Measurements from ENCODE around the gene HMGXB4. TPM values are rescaled to one million over a fixed set of nuclear protein-coding genes. Genes with fewer than 3 reads are reported as not detected.
"Not testable (repeated sequence)": the region's sequence is repeated elsewhere in the genome, so short reads cannot be mapped to it uniquely, and the experiment has no call there.

The HMGXB4 gene
- total and polyA plus RNA-seq, 2 donors (not counting 1 experiment from before 2014, with no cell fraction given) = 5.9 to 25.2 TPM

DNA sequence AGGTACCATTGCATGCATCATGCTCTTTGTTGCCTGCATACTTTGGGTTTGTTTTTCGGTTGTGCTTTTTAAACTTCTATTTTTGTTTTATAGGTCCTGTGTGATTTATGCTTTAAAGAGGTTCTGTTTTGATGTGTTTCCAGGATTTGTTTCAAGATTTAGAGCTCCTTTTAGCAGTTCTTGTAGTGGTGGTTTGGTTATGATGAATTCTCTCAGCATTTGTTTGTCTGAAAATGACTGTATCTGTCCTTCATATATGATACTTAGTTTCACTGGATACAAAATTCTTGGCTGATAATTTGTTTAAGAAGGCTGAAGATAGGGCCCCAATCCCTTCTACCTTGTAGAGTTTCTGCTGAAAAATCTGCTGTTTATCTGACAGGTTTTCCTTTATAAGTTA lies 18.5 kb upstream of the HMGXB4 start:
- DNase-seq; H3K4me3 ChIP-seq (ENCODE audit: control extremely low read depth in 1 of 5, extremely low read depth in 1 of 5, insufficient read depth in 1 of 5, low read depth in 2 of 5, low read length in 4 of 5); ATAC-seq (ENCODE audit: low read depth); H3K4me2 ChIP-seq (replicated peaks; ENCODE audit: low read depth, low read length, poor library complexity, severe bottlenecking); H3K9me3 Mint-ChIP-seq (ENCODE audit: insufficient read depth); H3K9me3 ChIP-seq (ENCODE audit: control extremely low read depth in 1 of 3, control insufficient read depth in 2 of 3, insufficient read depth in 1 of 3, low read length in 2 of 3); H3K4me3 Mint-ChIP-seq; H3K4me1 Mint-ChIP-seq; H4K20me1 ChIP-seq (ENCODE audit: control insufficient read depth, insufficient read depth, low read length, poor library complexity, severe bottlenecking); H3K36me3 ChIP-seq (replicated peaks in 1 of 2; ENCODE audit: control extremely low read depth in 1 of 2, control insufficient read depth in 1 of 2, extremely low read depth in 1 of 2, insufficient read depth in 2 of 2, low read length in 1 of 2); H3K9ac ChIP-seq (ENCODE audit: low read length); POLR2A ChIA-PET; H3K27ac Mint-ChIP-seq; H3K27ac ChIP-seq (ENCODE audit: low read length in 2 of 2); H3K79me2 ChIP-seq (ENCODE audit: control insufficient read depth, insufficient read depth, low read length); H2AFZ ChIP-seq (ENCODE audit: insufficient read depth, low read depth, low read length, poor library complexity, severe bottlenecking); intact Hi-C loops (cut with micrococcal nuclease); H3K4me1 ChIP-seq (ENCODE audit: control insufficient read depth in 2 of 2, insufficient read depth in 2 of 2, low read length in 2 of 2): not testable (repeated sequence)
- CTCF ChIA-PET = interaction anchor here (0.6 kb wide), 1 partner anchor 15 kb away, joined by 3 read pairs; no protein-coding TSS in a partner anchor
- H3K27me3 Mint-ChIP-seq = peaks cover 46% of the 10 kb centered on the region
- peaks cover 0 to 14% (median 3%) of the 10 kb centered on the region in 4 experiments for H3K27me3 ChIP-seq (replicated peaks in 1 of 4; ENCODE audit: control extremely low read depth in 1 of 4, control insufficient read depth in 3 of 4, insufficient read depth in 4 of 4, low read length in 3 of 4)
- WGBS (ENCODE audit: insufficient coverage) = no CpG with 5 or more reads among the region's 1 CpG

DNA sequence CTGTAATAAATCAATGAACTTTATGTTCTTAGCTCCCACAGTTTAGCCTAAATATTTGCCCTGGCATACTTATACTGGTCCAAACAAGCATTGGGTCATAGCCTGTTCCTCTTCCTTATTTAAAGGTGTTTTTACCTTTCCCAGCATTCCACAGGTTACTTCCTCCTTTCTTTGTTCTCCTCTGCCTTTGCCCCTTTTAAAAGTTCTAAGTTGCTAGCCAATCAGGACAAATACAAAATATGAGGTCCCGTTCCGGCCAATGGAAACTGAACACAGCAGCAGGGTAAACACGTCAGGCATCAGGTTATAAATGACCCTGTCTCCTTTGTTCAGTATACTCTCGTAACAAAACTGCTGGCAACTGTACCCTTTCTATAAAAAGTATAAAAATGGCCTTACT lies 12.8 kb upstream of the HMGXB4 start:
- intact Hi-C loops (cut with micrococcal nuclease); CTCF ChIA-PET: not testable (repeated sequence)

More for the DNA sequence above, 12.8 kb upstream of the HMGXB4 start:
- H3K27me3 Mint-ChIP-seq = peaks cover 28% of the 10 kb centered on the region
- POLR2A ChIA-PET; DNase-seq; H3K27ac Mint-ChIP-seq; H3K27ac ChIP-seq (ENCODE audit: low read length in 2 of 2); H3K79me2 ChIP-seq (ENCODE audit: control insufficient read depth, insufficient read depth, low read length); H3K9me3 ChIP-seq (ENCODE audit: control extremely low read depth in 1 of 3, control insufficient read depth in 2 of 3, insufficient read depth in 1 of 3, low read length in 2 of 3); ATAC-seq (ENCODE audit: low read depth); H3K4me1 Mint-ChIP-seq; H3K4me1 ChIP-seq (ENCODE audit: control insufficient read depth in 2 of 2, insufficient read depth in 2 of 2, low read length in 2 of 2); H3K36me3 ChIP-seq (replicated peaks in 1 of 2; ENCODE audit: control extremely low read depth in 1 of 2, control insufficient read depth in 1 of 2, extremely low read depth in 1 of 2, insufficient read depth in 2 of 2, low read length in 1 of 2); H2AFZ ChIP-seq (ENCODE audit: insufficient read depth, low read depth, low read length, poor library complexity, severe bottlenecking); H3K4me3 ChIP-seq (ENCODE audit: control extremely low read depth in 1 of 5, extremely low read depth in 1 of 5, insufficient read depth in 1 of 5, low read depth in 2 of 5, low read length in 4 of 5); H3K9ac ChIP-seq (ENCODE audit: low read length); H4K20me1 ChIP-seq (ENCODE audit: control insufficient read depth, insufficient read depth, low read length, poor library complexity, severe bottlenecking); H3K9me3 Mint-ChIP-seq (ENCODE audit: insufficient read depth); H3K4me3 Mint-ChIP-seq; H3K4me2 ChIP-seq (replicated peaks; ENCODE audit: low read depth, low read length, poor library complexity, severe bottlenecking): not testable (repeated sequence)
- 100% methylated on average over 2 of the region's 4 CpGs for WGBS (ENCODE audit: insufficient coverage)
- H3K27me3 ChIP-seq (replicated peaks in 1 of 4; ENCODE audit: control extremely low read depth in 1 of 4, control insufficient read depth in 3 of 4, insufficient read depth in 4 of 4, low read length in 3 of 4) = peaks cover 0 to 16% (median 3%) of the 10 kb centered on the region in 4 experiments

Measured in B cell (primary cell).